Upper lobe of right lung (tissue), 1 donor: ENCODE results near the gene CNGA1. TPM values are rescaled to one million over a fixed set of nuclear protein-coding genes. Genes with fewer than 3 reads are reported as not detected.
"Not testable (repeated sequence)": the region's sequence is repeated elsewhere in the genome, so short reads cannot be mapped to it uniquely, and the experiment has no call there.

Experiments used
- ATAC-seq: fragments of 200-7000 bp; cut with Tn5 transposase; one replicate; pipeline ENCODE4 v1.9.1; 2020; ENCODE audit warnings: mild to moderate bottlenecking, moderate library complexity
- DNase-seq: peaks from one replicate; pipeline ENCODE4 v3.0.0-alpha.2; 2020
- H3K27ac ChIP-seq: fragments of 200-600 bp; one replicate; pipeline ENCODE4 v1.8.0; 2022
- H3K27me3 ChIP-seq: fragments of 200-600 bp; one replicate; pipeline ENCODE4 v1.8.0; 2022; ENCODE audit warnings: mild to moderate bottlenecking
- H3K36me3 ChIP-seq: fragments of 200-600 bp; one replicate; pipeline ENCODE4 v1.8.0; 2022
- H3K4me1 ChIP-seq: fragments of 200-600 bp; one replicate; pipeline ENCODE4 v1.8.0; 2022
- H3K4me3 ChIP-seq: fragments of 200-600 bp; one replicate; pipeline ENCODE4 v1.8.0; 2022; ENCODE audit warnings: mild to moderate bottlenecking
- H3K9me3 ChIP-seq: fragments of 200-600 bp; one replicate; pipeline ENCODE4 v1.8.0; 2022
- CTCF ChIP-seq: fragments of 200-600 bp; IDR thresholded peaks from one replicate; pipeline ENCODE4 v1.8.0; 2022; ENCODE audit warnings: antibody characterized with exemption
- intact Hi-C: fragments of 100-400 bp; cut with DNase I; formaldehyde crosslinking; loops from one replicate; pipeline ENCODE4 v1.11.0; 2022
- total RNA-seq: library from RNA; stranded (reverse); fragmentation: NEBNext Ultra II Directional; extraction: Animal tissue kit (Norgen Biotek cat#: 25700); gene quantifications from one replicate; pipeline ENCODE4 v1.2.1, GENCODE V29; 2021
- donor health status: DM: no; HTN: yes; CAD: no; lungs with severe emphysema.

Gene CNGA1
- total RNA-seq, 1 donor from 2014 or later, result not detected

GRCh38 chr4:48008021-48008596 lies 8.4 kb downstream of the CNGA1 start:
- DNase-seq, result no peak
- Histone ChIP-seq H3K36me3 (no peaks in the 10 kb centered on the region), H3K27me3 (no peaks in the 10 kb centered on the region), H3K27ac (no peak overlapping the region), H3K4me1 (no peaks in the 10 kb centered on the region), H3K4me3 (no peak overlapping the region), H3K9me3 (no peaks in the 10 kb centered on the region)
- intact Hi-C loops, result loop anchor here (10.0 kb wide), 1 partner anchor 77 kb away; no protein-coding TSS in a partner anchor
- TF ChIP-seq CTCF, result no peak
- ATAC-seq, result no peak

GRCh38 chr4:48005781-48006180 lies 10.7 kb downstream of the CNGA1 start:
- Histone ChIP-seq H3K4me3 (no peak overlapping the region), H3K9me3 (no peaks in the 10 kb centered on the region), H3K4me1 (no peaks in the 10 kb centered on the region), H3K27me3 (no peaks in the 10 kb centered on the region), H3K27ac (no peak overlapping the region), H3K36me3 (no peaks in the 10 kb centered on the region)
- no peak for TF ChIP-seq CTCF
- ATAC-seq, result no peak
- no peak for DNase-seq
- intact Hi-C loops, result loop anchor here (10.0 kb wide), 1 partner anchor 79 kb away; no protein-coding TSS in a partner anchor

GRCh38 chr4:48003568-48003967 lies 12.9 kb downstream of the CNGA1 start:
- intact Hi-C loops, result loop anchor here (10.0 kb wide), 1 partner anchor 81 kb away; no protein-coding TSS in a partner anchor
- not testable (repeated sequence) for H3K9me3 ChIP-seq, H3K4me1 ChIP-seq, H3K27me3 ChIP-seq, H3K4me3 ChIP-seq, ATAC-seq, H3K36me3 ChIP-seq, H3K27ac ChIP-seq
- peak; percentile 61 for TF ChIP-seq CTCF
- peak; percentile 68 for DNase-seq

- H3K9me3 ChIP-seq, result no peaks in the 10 kb centered on the region
- no peak overlapping the region for H3K27ac ChIP-seq
- no peaks in the 10 kb centered on the region for H3K27me3 ChIP-seq
- no peak overlapping the region for H3K4me3 ChIP-seq
- intact Hi-C loops, result loop anchor here (10.0 kb wide), 1 partner anchor 83 kb away; no protein-coding TSS in a partner anchor
- no peaks in the 10 kb centered on the region for H3K36me3 ChIP-seq
- no peak for TF ChIP-seq CTCF
- ATAC-seq, result no peak
- no peaks in the 10 kb centered on the region for H3K4me1 ChIP-seq
- DNase-seq, result no peak
Observed at GRCh38 chr4:48002267-48002666, 14.2 kb downstream of the CNGA1 start.

- Histone ChIP-seq H3K27ac (no peak overlapping the region), H3K4me3 (no peak overlapping the region), H3K36me3 (no peaks in the 10 kb centered on the region), H3K9me3 (no peaks in the 10 kb centered on the region), H3K27me3 (no peaks in the 10 kb centered on the region), H3K4me1 (no peaks in the 10 kb centered on the region)
- no peak for DNase-seq
- TF ChIP-seq CTCF, result no peak
- intact Hi-C loops, result no loop called here
- ATAC-seq, result no peak
Observed at GRCh38 chr4:47996021-47996420, 20.5 kb downstream of the CNGA1 start.

- H3K27me3 ChIP-seq, H3K9me3 ChIP-seq, H3K36me3 ChIP-seq, H3K27ac ChIP-seq, ATAC-seq, H3K4me3 ChIP-seq, DNase-seq, H3K4me1 ChIP-seq, intact Hi-C loops: not testable (repeated sequence)
Observed at GRCh38 chr4:47992475-47992874, 24.0 kb downstream of the CNGA1 start.
